Neural progenitor cell (in vitro differentiated cells): ENCODE measurements around the gene COX6B1. TPM values are rescaled to one million over a fixed set of nuclear protein-coding genes. Genes with fewer than 3 reads are reported as not detected.
A peak's percentile ranks its signal among the peaks of the same experiment; 100 is the strongest.
"Not testable (repeated sequence)": the region's sequence is repeated elsewhere in the genome, so short reads cannot be mapped to it uniquely, and the experiment has no call there.

ENCODE experiments used
- DNase-seq: peaks from one replicate; pipeline ENCODE4 v3.0.0-alpha.2; 2016; ENCODE audit warnings: low spot score
- H2AFZ ChIP-seq: fragments of 200-600 bp; sonication (generic); replicated peaks from 2 replicates; pipeline ENCODE4 v1.6.1; 2016; ENCODE audit warnings: antibody characterized with exemption
- H3F3A ChIP-seq: fragments of 200-600 bp; sonication (generic); 2 replicates; pipeline ENCODE4 v1.6.1; 2016; ENCODE audit warnings: antibody characterized with exemption, low read depth
- H3K27ac ChIP-seq: fragments of 200-600 bp; sonication (generic); 2 replicates; pipeline ENCODE4 v1.5.1; 2016; ENCODE audit warnings: mild to moderate bottlenecking
- H3K27me3 ChIP-seq: fragments of 200-600 bp; sonication (generic); 2 replicates; pipeline ENCODE4 v1.6.1; 2016; ENCODE audit warnings: mild to moderate bottlenecking, moderate library complexity
- H3K36me3 ChIP-seq: fragments of 200-600 bp; sonication (generic); 2 replicates; pipeline ENCODE4 v1.5.1; 2016
- H3K4me1 ChIP-seq: fragments of 200-600 bp; sonication (generic); 2 replicates; pipeline ENCODE4 v1.6.1; 2016; ENCODE audit warnings: mixed run types
- H3K4me2 ChIP-seq: fragments of 200-600 bp; sonication (generic); 2 replicates; pipeline ENCODE4 v1.6.1; 2016
- H3K4me3 ChIP-seq: fragments of 200-600 bp; sonication (generic); 2 replicates; pipeline ENCODE4 v1.5.1; 2016
- H3K79me2 ChIP-seq: fragments of 200-600 bp; sonication (generic); 2 replicates; pipeline ENCODE4 v1.6.1; 2016; ENCODE audit warnings: low read depth
- H3K9ac ChIP-seq: fragments of 200-600 bp; sonication (generic); 2 replicates; pipeline ENCODE4 v1.6.1; 2016
- H3K9me3 ChIP-seq: fragments of 200-600 bp; sonication (generic); 2 replicates; pipeline ENCODE4 v1.5.1; 2016; ENCODE audit warnings: low read depth
- H4K20me1 ChIP-seq: fragments of 200-600 bp; sonication (generic); 2 replicates; pipeline ENCODE4 v1.6.1; 2016; ENCODE audit warnings: low read depth
- H3K27ac Mint-ChIP-seq: 3 replicates; pipeline ENCODE4 v1.8.0; 2021; ENCODE audit warnings: mixed read lengths
- H3K27me3 Mint-ChIP-seq: 2 replicates; pipeline ENCODE4 v1.8.0; 2022; ENCODE audit warnings: low read depth, mild to moderate bottlenecking, inconsistent platforms, moderate library complexity, mixed read lengths; ENCODE audit not compliant: insufficient read depth
- H3K36me3 Mint-ChIP-seq: 3 replicates; pipeline ENCODE4 v1.8.0; 2021; ENCODE audit warnings: mixed read lengths
- H3K4me1 Mint-ChIP-seq: 3 replicates; pipeline ENCODE4 v1.8.0; 2021; ENCODE audit warnings: mixed read lengths
- H3K4me3 Mint-ChIP-seq: 3 replicates; pipeline ENCODE4 v1.8.0; 2021; ENCODE audit warnings: mild to moderate bottlenecking, moderate library complexity, mixed read lengths
- H3K9me3 Mint-ChIP-seq: 3 replicates; pipeline ENCODE4 v1.8.0; 2020; ENCODE audit warnings: mixed read lengths
- CTCF ChIP-seq: fragments of 200-600 bp; sonication (generic); IDR thresholded peaks from 2 replicates; pipeline ENCODE4 v1.5.1; 2017; ENCODE audit warnings: antibody characterized with exemption, mild to moderate bottlenecking
- EZH2 ChIP-seq: fragments of 200-600 bp; sonication (generic); IDR thresholded peaks from 2 replicates; pipeline ENCODE4 v1.6.1; 2017; ENCODE audit warnings: antibody characterized with exemption, mild to moderate bottlenecking, moderate library complexity
- EZH2phosphoT487 ChIP-seq: fragments of 200-600 bp; sonication (generic); IDR thresholded peaks from 2 replicates; pipeline ENCODE4 v1.6.1; 2017; ENCODE audit warnings: antibody characterized with exemption
- total RNA-seq: library from RNA; depleted of rRNA; stranded (reverse); fragments of >200 nt; gene quantifications from 2 replicates; pipeline ENCODE4 v1.2.3, GENCODE V29; 2015; ENCODE audit warnings: low replicate concordance

COX6B1 gene
- total RNA-seq, result 403 and 511 TPM in 2 replicates

- peaks cover 25% of the 10 kb centered on the region for H3F3A ChIP-seq
- H3K9me3 ChIP-seq, result no peaks in the 10 kb centered on the region
- peak; percentile 98 for DNase-seq
- H3K79me2 ChIP-seq, result peaks cover 26% of the 10 kb centered on the region
- H3K4me3 Mint-ChIP-seq, result peak within 1 kb of the TSS; percentile 96
- H4K20me1 ChIP-seq, result no peaks in the 10 kb centered on the region
- H3K4me2 ChIP-seq, result peak within 1 kb of the TSS; percentile 97
- peaks cover 11% of the 10 kb centered on the region for H3K4me1 ChIP-seq
- no peak within 1 kb of the TSS for H3K27ac ChIP-seq
- peaks cover 2% of the 10 kb centered on the region for H3K36me3 Mint-ChIP-seq
- peak within 1 kb of the TSS; percentile 86 for H3K4me3 ChIP-seq
- peaks cover 7% of the 10 kb centered on the region for H3K27me3 Mint-ChIP-seq
- H3K36me3 ChIP-seq, result no peaks in the 10 kb centered on the region
- peaks cover 11% of the 10 kb centered on the region for H3K27me3 ChIP-seq
- H3K27ac Mint-ChIP-seq, result peak within 1 kb of the TSS; percentile 93
- no peak for TF ChIP-seq EZH2
- TF ChIP-seq CTCF, result no peak
- TF ChIP-seq EZH2phosphoT487, result no peak
- H3K9ac ChIP-seq, result peak within 1 kb of the TSS; percentile 59
- peaks cover 20% of the 10 kb centered on the region for H3K4me1 Mint-ChIP-seq
- H2AFZ ChIP-seq, result peak within 1 kb of the TSS; percentile 59
- no peaks in the 10 kb centered on the region for H3K9me3 Mint-ChIP-seq
These were observed at the start of gene COX6B1 for GRCh38 chr19:35648017-35648961. Gene COX6B1, plus strand, starts transcription at chr19:35648323. Its CDS starts 2,921 bp downstream, at chr19:35651244.

GRCh38 chr19:35601971-35602370 lies 46.2 kb upstream of the COX6B1 start:
- no peak overlapping the region for H3K27ac Mint-ChIP-seq

GRCh38 chr19:35604436-35604835 lies 43.7 kb upstream of the COX6B1 start:
- H3F3A ChIP-seq, H3K4me1 ChIP-seq, H3K36me3 Mint-ChIP-seq, DNase-seq, H4K20me1 ChIP-seq, H3K79me2 ChIP-seq, H3K4me3 Mint-ChIP-seq, H3K4me3 ChIP-seq, H3K9me3 ChIP-seq, H3K36me3 ChIP-seq, H3K4me1 Mint-ChIP-seq, H3K9ac ChIP-seq, H3K4me2 ChIP-seq, H3K27ac ChIP-seq: not testable (repeated sequence)
- peaks cover 19% of the 10 kb centered on the region for H3K9me3 Mint-ChIP-seq
- H3K27me3 ChIP-seq, result peaks cover 11% of the 10 kb centered on the region
- H2AFZ ChIP-seq, result peak overlapping the region; percentile 13
- H3K27ac Mint-ChIP-seq, result peak overlapping the region; percentile 15
- peaks cover 14% of the 10 kb centered on the region for H3K27me3 Mint-ChIP-seq

More at GRCh38 chr19:35601971-35602370, 46.2 kb upstream of the COX6B1 start:
- no peak for TF ChIP-seq EZH2
- TF ChIP-seq CTCF, result no peak
- TF ChIP-seq EZH2phosphoT487, result no peak
- DNase-seq, result no peak
- Mint-ChIP-seq H3K36me3 (no peaks in the 10 kb centered on the region), H3K4me3 (no peak overlapping the region), H3K9me3 (peaks cover 5% of the 10 kb centered on the region), H3K27me3 (peaks cover 12% of the 10 kb centered on the region), H3K4me1 (no peaks in the 10 kb centered on the region)
- Histone ChIP-seq H3K79me2 (no peaks in the 10 kb centered on the region), H3K4me2 (no peak overlapping the region), H3K9me3 (no peaks in the 10 kb centered on the region), H3K4me1 (no peaks in the 10 kb centered on the region), H3F3A (no peaks in the 10 kb centered on the region), H4K20me1 (no peaks in the 10 kb centered on the region), H3K36me3 (no peaks in the 10 kb centered on the region), H3K27me3 (peaks cover 15% of the 10 kb centered on the region), H3K27ac (no peak overlapping the region), H3K4me3 (no peak overlapping the region), H2AFZ (no peak overlapping the region), H3K9ac (no peak overlapping the region)

GRCh38 chr19:35607170-35607569 lies 41.0 kb upstream of the COX6B1 start:
- H3K4me2 ChIP-seq, H3K27me3 ChIP-seq, H3K36me3 ChIP-seq, H3K4me1 ChIP-seq, H3K9ac ChIP-seq, H3K27ac ChIP-seq, H3K4me3 Mint-ChIP-seq, H3K4me3 ChIP-seq, H3K79me2 ChIP-seq, DNase-seq, H3F3A ChIP-seq, H3K9me3 ChIP-seq, H4K20me1 ChIP-seq, H3K4me1 Mint-ChIP-seq, H2AFZ ChIP-seq, H3K36me3 Mint-ChIP-seq, H3K27ac Mint-ChIP-seq: not testable (repeated sequence)
- Mint-ChIP-seq H3K9me3 (peaks cover 19% of the 10 kb centered on the region), H3K27me3 (peaks cover 13% of the 10 kb centered on the region)
